Astrocyte of the spinal cord (primary cell): ENCODE measurements around the gene LILRB1.
"Not testable (repeated sequence)": the region's sequence is repeated elsewhere in the genome, so short reads cannot be mapped to it uniquely, and the experiment has no call there.

Experiments
- DNase-seq: peaks from one replicate; pipeline ENCODE4 v3.0.0; 2011; ENCODE audit warnings: low read depth, low spot score
- H3K4me3 ChIP-seq: 2 replicates; pipeline ENCODE4 v1.5.1; 2011; ENCODE audit warnings: low read depth, mild to moderate bottlenecking, low read length, moderate library complexity
- in situ Hi-C: cut with HindIII; loops from 2 replicates; pipeline ENCODE4 v1.10.0; 2017; ENCODE audit warnings: low sequenced_read_pairs
- TF ChIP-seq, protein P1 (sequence below): IDR thresholded peaks from 2 replicates; pipeline ENCODE4 v1.5.1; 2012; ENCODE audit warnings: low read depth, mild to moderate bottlenecking, low read length, inconsistent platforms

The LILRB1 gene

DNA sequence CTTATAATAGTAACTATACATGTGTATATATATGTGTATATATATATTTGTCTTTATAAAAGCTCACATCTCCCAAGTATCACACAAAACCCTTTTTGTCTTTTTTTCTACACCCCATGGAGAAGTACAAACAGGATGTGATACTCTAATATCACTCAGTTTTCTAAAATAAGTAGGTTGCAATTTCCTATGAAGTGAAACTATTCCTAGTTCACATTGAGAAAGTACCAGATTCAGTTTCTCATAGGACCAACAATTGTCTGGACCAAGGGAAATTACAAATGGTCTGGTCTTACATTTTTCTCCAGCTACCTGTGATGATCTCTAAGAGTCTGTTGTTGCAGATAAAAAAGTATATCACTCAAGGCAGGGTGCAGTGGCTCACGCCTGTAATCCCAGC, 17.9 kb upstream of the LILRB1 start:
- DNase-seq, result no peak
- TF ChIP-seq, protein P1, sequence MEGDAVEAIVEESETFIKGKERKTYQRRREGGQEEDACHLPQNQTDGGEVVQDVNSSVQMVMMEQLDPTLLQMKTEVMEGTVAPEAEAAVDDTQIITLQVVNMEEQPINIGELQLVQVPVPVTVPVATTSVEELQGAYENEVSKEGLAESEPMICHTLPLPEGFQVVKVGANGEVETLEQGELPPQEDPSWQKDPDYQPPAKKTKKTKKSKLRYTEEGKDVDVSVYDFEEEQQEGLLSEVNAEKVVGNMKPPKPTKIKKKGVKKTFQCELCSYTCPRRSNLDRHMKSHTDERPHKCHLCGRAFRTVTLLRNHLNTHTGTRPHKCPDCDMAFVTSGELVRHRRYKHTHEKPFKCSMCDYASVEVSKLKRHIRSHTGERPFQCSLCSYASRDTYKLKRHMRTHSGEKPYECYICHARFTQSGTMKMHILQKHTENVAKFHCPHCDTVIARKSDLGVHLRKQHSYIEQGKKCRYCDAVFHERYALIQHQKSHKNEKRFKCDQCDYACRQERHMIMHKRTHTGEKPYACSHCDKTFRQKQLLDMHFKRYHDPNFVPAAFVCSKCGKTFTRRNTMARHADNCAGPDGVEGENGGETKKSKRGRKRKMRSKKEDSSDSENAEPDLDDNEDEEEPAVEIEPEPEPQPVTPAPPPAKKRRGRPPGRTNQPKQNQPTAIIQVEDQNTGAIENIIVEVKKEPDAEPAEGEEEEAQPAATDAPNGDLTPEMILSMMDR, result no peak
- in situ Hi-C loops, result no loop called here
- H3K4me3 ChIP-seq, result no peak overlapping the region

DNA sequence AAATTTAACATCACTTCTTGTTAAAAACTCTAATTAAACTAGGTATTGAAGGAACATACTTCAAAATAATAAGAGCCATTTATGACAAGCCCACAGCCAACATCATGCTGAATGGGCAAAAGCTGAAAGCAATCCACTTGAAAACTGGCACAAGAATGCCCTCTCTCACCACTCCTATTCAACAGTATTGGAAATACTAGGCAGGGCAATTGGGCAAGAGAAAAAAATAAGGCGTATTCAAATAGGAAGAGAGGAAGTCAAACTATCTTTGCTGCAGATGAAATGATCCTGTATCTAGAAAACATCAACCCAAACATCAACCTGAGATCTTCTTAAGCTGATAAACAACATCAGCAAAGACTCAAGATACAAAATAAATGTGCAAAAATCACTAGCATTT, 15.6 kb upstream of the LILRB1 start:
- no peak overlapping the region for H3K4me3 ChIP-seq
- in situ Hi-C loops, result no loop called here
- TF ChIP-seq, protein P1, result no peak
- DNase-seq, result no peak

DNA sequence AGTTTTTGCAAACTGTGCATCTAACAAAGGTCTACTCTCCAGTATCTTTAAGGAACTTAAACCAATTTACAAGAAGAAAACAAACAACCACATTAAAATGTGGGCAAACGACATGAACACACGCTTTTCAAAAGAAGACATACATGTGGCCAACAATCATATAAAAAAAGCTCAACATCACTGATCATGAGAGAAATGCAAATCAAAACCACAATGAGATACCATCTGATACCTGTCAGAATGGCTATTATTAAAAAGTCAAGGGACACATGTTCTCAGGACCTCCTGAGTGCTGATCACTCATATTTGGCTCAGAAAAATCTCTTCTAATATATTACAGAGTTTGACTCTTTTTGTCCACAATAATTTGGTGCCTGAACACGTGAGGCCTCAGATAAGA, 14.2 kb upstream of the LILRB1 start:
- in situ Hi-C loops, result no loop called here
- no peak for DNase-seq
- TF ChIP-seq, protein P1, result no peak
- H3K4me3 ChIP-seq, result no peak overlapping the region

DNA sequence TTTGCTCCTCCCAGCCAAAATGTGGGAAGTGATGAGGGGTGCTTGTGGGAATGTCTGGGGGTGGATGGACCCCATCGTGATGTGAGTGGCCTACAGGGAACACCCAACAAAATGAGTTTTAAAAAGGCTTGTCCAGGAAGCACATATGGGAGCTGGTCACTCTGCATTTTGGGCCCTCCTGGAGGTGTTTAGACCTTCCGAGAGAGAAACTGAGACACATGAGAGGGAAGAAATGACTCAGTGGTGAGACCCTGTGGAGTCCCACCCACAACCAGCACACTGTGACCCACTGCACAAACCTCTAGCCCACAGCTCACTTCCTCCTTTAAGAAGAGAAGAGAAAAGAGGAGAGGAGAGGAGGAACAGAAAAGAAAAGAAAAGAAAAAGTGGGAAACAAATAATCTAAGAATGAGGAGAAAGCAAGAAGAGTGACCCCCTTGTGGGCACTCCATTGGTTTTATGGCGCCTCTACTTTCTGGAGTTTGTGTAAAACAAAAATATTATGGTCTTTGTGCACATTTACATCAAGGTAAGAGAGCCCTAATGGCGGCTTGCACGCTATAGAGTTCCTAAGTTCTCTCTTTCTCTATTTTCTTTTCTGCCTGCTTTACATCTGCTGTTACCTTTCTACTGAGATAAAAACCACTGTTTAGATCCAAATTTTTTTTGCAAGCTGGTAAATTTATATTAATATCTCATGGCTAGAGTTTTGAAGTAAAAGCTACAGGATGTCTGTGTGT, 13.3 kb upstream of the LILRB1 start:
- TF ChIP-seq, protein P1, result no peak
- DNase-seq, result no peak
- in situ Hi-C loops, result no loop called here
- H3K4me3 ChIP-seq, result no peak overlapping the region

DNA sequence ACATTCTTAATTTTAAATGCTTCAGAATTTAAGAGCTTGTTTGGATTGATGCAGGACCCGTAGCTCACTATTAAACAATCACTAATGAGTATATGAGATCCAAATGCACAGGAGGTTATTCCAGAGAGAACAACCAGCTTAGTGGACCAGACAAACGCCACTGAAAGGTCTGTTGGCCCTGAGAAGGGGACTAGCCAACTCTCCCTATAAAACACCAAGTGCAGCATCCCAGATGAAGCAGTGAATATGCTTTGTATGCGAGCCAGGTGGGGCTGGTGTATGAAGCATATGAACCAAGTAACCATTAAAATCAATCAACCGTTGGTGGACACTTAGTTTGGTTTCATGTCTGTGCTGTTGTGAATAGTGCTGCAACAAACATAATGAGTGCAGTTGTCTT, 9.8 kb upstream of the LILRB1 start:
- in situ Hi-C loops, result no loop called here
- TF ChIP-seq, protein P1, result no peak
- no peak overlapping the region for H3K4me3 ChIP-seq
- no peak for DNase-seq

DNA sequence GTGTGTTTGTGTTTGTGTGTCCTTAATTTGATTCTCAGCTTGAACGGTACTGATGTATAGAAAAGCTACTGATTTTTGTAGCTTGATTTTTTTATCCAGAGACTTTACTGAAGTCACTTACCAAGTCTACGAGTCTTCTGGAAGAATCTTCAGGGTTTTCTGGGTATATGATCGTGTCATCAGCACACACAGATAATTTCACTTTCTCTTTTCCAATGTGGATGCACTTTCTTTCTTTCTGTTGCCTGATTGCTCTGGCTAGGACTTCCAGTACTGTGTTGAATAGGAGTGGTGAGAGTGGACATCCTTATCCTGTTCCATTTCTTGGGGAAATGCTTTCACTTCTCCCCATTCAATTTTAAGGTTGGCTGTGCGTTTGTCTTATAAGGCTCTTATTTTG, 7.9 kb upstream of the LILRB1 start:
- in situ Hi-C loops, result no loop called here
- DNase-seq, result no peak
- TF ChIP-seq, protein P1, result no peak

DNA sequence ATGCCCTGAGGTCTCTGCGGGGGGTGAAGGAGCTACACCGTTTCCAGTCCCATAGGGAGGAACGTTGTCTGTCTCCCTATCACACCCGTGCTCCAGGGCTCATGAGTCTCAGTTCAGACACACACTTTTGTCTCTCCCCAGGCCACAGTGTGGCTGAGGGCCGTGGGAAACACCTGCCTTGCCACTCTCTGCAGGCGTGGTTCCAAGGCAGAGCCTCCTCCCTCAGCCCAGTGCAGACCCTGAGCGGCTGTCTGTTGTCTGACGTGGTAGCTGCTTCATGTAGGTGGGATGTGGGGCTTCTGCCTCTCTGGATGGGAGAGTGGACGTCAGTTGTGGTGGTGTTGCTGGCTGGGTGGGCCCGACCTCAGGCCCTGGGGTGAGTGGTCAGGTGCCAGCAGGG, 6.0 kb upstream of the LILRB1 start:
- in situ Hi-C loops, DNase-seq, H3K4me3 ChIP-seq: not testable (repeated sequence)

More for the DNA sequence above, 7.9 kb upstream of the LILRB1 start:
- no peak overlapping the region for H3K4me3 ChIP-seq

DNA sequence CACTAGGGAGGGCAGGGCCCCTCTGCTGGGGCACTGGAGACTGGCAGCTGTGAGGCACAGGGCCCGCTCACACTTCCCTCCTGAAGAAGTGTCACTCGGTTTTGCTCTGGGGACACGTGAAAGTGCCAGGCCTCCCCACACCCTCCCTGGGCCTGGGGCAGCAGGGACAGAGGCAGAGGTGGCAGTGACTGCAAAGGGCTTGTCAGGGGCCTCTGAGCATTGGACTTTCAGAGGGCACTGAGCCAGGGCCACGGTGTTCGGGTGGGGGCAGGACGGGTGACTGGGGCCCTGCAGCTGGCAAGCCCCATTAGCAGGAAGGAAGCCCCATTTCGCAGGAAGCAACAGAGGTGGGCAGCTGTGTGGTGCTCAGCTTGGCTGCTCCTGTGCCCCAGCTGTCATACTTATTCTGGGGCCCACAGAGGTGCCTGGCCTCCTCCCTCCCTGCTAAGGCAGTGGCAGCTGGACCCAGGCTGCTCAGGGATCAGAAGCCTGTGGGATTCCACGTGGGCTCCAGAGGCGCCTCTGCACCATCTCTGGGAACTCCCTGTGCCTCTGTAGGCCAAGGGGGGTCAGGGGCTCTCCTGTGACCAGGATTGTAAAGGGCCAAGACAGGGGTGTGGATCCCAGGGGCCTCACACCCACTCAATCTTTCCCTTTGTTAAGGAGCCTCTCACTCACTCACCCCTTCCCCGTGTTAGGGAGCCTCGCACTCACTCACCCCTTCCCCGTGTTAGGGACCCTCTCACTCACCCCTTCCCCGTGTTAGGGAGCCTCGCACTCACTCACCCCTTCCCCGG, 5.2 kb upstream of the LILRB1 start:
- DNase-seq, H3K4me3 ChIP-seq, in situ Hi-C loops: not testable (repeated sequence)
